GM10248 (cell line): ENCODE results near the gene TMEM79.

Experiments used
- CTCF ChIA-PET: fragments of 300-600 bp; sonication (Branson Sonifier 250); formaldehyde crosslinking; extraction: SDS; loops from one replicate; lab custom pipeline; 2021; ENCODE audit warnings: antibody characterized with exemption; lab: Yijun Ruan, JAX
- POLR2A ChIA-PET: fragments of 350-650 bp; sonication (Branson Sonifier 250); formaldehyde crosslinking; extraction: SDS; loops from one replicate; lab custom pipeline; 2020; ENCODE audit warnings: antibody characterized with exemption; lab: Yijun Ruan, JAX
- DNase-seq: peaks from one replicate; pipeline ENCODE4 v3.0.0; 2012; ENCODE audit errors: extremely low spot score
- TF ChIP-seq, protein P1 (sequence below): IDR thresholded peaks from 2 replicates; pipeline ENCODE4 v1.5.1; 2012; ENCODE audit warnings: mild to moderate bottlenecking, low read depth; ENCODE audit errors: extremely low read depth, missing control alignments, control extremely low read depth

TMEM79 gene

DNA sequence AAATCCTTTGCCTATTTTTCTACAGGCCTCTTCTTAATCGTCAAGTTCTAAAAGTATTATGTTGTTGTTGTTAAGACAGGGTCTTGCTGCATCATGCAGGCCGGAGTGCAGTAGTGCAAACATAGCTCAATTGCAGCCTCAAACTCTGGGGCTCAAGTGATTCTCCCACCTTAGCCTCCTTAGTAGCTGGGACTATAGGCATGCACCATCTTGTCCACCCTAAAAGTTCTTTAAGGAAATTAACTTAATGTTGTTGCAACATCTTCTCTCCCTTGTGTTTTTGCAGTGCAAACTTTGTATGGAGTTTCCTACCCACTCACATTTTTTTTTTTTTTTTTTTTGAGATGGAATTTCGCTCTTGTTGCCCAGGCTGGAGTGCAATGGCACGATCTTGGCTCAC is 19.1 kb downstream of the TMEM79 start:
- no peak for DNase-seq
- CTCF ChIA-PET: no interaction called here
- TF ChIP-seq, protein P1, sequence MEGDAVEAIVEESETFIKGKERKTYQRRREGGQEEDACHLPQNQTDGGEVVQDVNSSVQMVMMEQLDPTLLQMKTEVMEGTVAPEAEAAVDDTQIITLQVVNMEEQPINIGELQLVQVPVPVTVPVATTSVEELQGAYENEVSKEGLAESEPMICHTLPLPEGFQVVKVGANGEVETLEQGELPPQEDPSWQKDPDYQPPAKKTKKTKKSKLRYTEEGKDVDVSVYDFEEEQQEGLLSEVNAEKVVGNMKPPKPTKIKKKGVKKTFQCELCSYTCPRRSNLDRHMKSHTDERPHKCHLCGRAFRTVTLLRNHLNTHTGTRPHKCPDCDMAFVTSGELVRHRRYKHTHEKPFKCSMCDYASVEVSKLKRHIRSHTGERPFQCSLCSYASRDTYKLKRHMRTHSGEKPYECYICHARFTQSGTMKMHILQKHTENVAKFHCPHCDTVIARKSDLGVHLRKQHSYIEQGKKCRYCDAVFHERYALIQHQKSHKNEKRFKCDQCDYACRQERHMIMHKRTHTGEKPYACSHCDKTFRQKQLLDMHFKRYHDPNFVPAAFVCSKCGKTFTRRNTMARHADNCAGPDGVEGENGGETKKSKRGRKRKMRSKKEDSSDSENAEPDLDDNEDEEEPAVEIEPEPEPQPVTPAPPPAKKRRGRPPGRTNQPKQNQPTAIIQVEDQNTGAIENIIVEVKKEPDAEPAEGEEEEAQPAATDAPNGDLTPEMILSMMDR: no peak
- POLR2A ChIA-PET: no interaction called here

- ChIA-PET CTCF (interaction anchor here (0.7 to 1.1 kb wide), 3 partner anchors 11 to 28 kb away, joined by 3 read pairs; no protein-coding TSS in a partner anchor), POLR2A (no interaction called here)
- TF ChIP-seq, protein P1: no peak
- no peak for DNase-seq
These were observed 21.1 kb downstream of the TMEM79 start for GRCh38 chr1:156305215-156305614.

DNA sequence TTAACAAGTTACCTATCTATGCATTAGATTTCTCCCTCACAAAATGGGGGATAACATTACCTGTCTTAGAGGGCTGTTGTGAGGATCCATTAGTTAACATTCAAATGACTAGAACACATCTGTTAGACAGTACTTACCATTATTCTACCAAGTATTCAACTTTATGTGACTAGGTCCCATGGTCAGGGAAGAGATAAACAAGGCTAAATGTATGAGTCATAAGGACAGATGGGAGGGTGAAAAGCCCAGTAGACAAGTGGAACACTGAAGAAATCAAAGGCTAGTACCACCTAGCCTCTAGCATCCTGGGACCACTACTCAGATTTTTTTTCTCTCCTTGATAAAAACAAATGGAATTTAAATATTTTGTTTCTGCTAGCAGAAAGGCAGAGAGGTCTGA is 24.0 kb downstream of the TMEM79 start:
- DNase-seq: no peak
- TF ChIP-seq, protein P1: no peak
- CTCF ChIA-PET: interaction anchor here (2.6 kb wide), 1 partner anchor 10 kb away, joined by 21 read pairs; no protein-coding TSS in a partner anchor
- POLR2A ChIA-PET: no interaction called here

DNA sequence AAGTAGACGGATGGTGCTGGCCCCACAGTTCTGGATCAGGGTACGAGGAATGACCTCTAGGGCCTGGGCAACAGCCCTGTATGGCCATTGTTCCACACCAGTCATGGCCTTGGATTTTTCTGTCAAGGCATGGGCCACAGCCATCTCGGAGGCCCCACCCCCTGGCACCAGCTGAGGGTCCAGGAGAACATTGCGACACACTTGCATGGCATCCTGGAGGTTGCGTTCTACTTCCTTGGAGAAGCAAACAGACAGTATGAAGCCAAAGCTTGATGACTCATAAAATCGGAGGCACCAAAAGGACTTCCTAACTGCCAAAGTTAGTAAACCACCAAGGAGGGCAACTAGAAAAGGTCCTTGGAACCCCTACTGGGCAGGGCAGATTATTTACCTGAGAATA is 26.8 kb downstream of the TMEM79 start:
- TF ChIP-seq, protein P1: no peak
- CTCF ChIA-PET: interaction anchor here (1.0 to 2.9 kb wide), 2 partner anchors 22 to 211 kb away, joined by 3 to 9 read pairs; no protein-coding TSS in a partner anchor
- POLR2A ChIA-PET: no interaction called here
- peak; percentile 2 for DNase-seq

- no peak for DNase-seq
- TF ChIP-seq, protein P1: no peak
- CTCF ChIA-PET: interaction anchor here (0.6 to 4.5 kb wide), 7 partner anchors 10 to 227 kb away, joined by 3 to 23 read pairs (median 4); partner anchors contain the start of genes SMG5 and TMEM79
- POLR2A ChIA-PET: no interaction called here
These were observed 32.8 kb downstream of the TMEM79 start for GRCh38 chr1:156316909-156317308.

DNA sequence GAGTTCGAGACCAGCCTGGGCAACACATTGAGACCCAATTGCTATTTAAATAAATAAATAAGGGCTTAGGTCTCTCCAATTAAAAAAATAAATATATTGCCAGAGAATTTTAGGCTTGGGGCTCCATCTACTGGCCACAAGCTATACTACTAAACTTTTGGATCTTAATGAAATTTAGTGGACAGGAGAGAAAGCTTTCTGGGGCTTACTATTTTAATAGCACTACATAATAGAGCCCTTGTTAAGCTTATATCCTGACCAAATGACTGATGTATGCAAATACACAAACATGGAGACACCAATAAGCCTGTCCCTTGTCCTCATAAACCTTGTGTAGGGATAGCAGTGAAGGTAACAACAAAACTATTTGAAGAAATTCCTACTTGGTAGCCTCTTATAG is 35.5 kb downstream of the TMEM79 start:
- CTCF ChIA-PET: interaction anchor here (0.7 to 4.5 kb wide), 31 partner anchors 9 to 253 kb away, joined by 3 to 26 read pairs (median 4); partner anchors contain the start of genes CCT3, PMF1, SEMA4A and SMG5
- TF ChIP-seq, protein P1: peak; percentile 35
- DNase-seq: peak; percentile 35
- POLR2A ChIA-PET: interaction anchor here (0.6 kb wide), 1 partner anchor 43 kb away, joined by 3 read pairs; no protein-coding TSS in a partner anchor
